ENCODE measurements around the gene MARK1. TPM values are rescaled to one million over a fixed set of nuclear protein-coding genes. Genes with fewer than 3 reads are reported as not detected.

Gene MARK1
- total and polyA plus RNA-seq, 2 donors (not counting 1 experiment from before 2014, with no cell fraction given) = 0.52 to 3.8 TPM

DNA sequence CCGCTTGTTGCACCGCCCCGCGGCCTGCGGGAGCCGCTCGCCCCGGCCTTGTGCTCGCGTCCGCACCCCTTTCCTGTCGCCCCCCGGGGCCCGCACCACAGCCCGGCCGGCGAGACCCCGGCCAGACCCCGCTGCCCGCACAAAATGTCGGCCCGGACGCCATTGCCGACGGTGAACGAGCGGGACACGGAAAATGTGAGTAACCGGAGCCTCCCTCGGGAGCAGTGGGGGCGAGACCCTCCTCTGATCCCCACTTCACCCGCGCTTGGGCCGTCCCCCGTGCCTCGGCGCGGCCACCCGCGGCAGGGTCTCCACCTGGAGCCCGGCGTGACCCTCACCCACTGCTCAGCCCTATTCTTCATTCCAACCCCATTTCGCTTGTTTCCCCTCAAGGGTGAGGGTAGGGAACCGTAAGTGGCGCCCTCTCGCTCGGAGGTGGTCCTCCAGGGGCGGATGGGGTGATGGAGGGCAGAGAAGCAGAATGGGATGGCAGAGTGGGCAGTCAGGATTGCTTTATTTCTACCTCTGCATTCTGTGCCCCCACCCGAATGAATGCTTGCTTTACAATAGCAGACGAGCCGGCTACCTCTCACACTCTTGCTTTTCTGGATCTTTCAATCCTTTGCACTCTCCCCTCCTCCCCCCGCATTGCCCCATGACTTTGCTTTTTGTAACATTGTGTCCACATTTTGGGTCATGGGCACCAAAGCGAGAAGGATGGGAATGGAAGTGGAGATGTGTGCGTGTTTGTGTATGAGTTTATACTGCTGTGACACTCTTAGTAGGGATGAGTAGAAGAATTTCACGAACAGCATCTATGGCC is 954 bp downstream of the MARK1 start:
- Histone ChIP-seq H4K20me1 (ENCODE audit: control insufficient read depth, insufficient read depth, low read length, poor library complexity, severe bottlenecking) (no peaks in the 10 kb centered on the region), H3K27me3 (replicated peaks in 1 of 4; ENCODE audit: control extremely low read depth in 1 of 4, control insufficient read depth in 3 of 4, insufficient read depth in 4 of 4, low read length in 3 of 4) (peaks cover 0 to 49% (median 28%) of the 10 kb centered on the region in 4 experiments), H3K4me1 (ENCODE audit: control insufficient read depth in 2 of 2, insufficient read depth in 2 of 2, low read length in 2 of 2) (peaks cover 17 to 21% of the 10 kb centered on the region in 2 donors), H3K36me3 (replicated peaks in 1 of 2; ENCODE audit: control extremely low read depth in 1 of 2, control insufficient read depth in 1 of 2, extremely low read depth in 1 of 2, insufficient read depth in 2 of 2, low read length in 1 of 2) (no peaks in the 10 kb centered on the region), H3K9ac (ENCODE audit: low read length) (peak overlapping the region; percentile 69), H3K4me2 (replicated peaks; ENCODE audit: low read depth, low read length, poor library complexity, severe bottlenecking) (peak overlapping the region; percentile 82), H2AFZ (ENCODE audit: insufficient read depth, low read depth, low read length, poor library complexity, severe bottlenecking) (peak overlapping the region; percentile 72), H3K79me2 (ENCODE audit: control insufficient read depth, insufficient read depth, low read length) (no peaks in the 10 kb centered on the region), H3K4me3 (ENCODE audit: control extremely low read depth in 1 of 5, extremely low read depth in 1 of 5, insufficient read depth in 1 of 5, low read depth in 2 of 5, low read length in 4 of 5) (peak overlapping the region in 4 of 5 experiments; percentile 39 to 70 (median 56)), H3K9me3 (ENCODE audit: control extremely low read depth in 1 of 3, control insufficient read depth in 2 of 3, insufficient read depth in 1 of 3, low read length in 2 of 3) (peaks cover 0 to 6% (median 0%) of the 10 kb centered on the region in 3 donors), H3K27ac (ENCODE audit: low read length in 2 of 2) (peak overlapping the region in 1 of 2 donors; percentile 48)
- WGBS (ENCODE audit: insufficient coverage) = 3% methylated on average over 36 of the region's 55 CpGs
- Mint-ChIP-seq H3K4me3 (peak overlapping the region; percentile 80), H3K9me3 (ENCODE audit: insufficient read depth) (peaks cover 6% of the 10 kb centered on the region), H3K27me3 (peaks cover 41% of the 10 kb centered on the region), H3K27ac (peak overlapping the region; percentile 60), H3K4me1 (peaks cover 23% of the 10 kb centered on the region)
- CTCF ChIA-PET = no interaction called here
- POLR2A ChIA-PET = no interaction called here
- DNase-seq = no peak
- peak; percentile 15 for ATAC-seq (ENCODE audit: low read depth)
- TF ChIP-seq EZH2 (IDR thresholded peaks at IDR 0.05; ENCODE audit: borderline replicate concordance, insufficient read depth, low read depth, low read length, poor library complexity, severe bottlenecking) (no peak), CTCF (IDR thresholded peaks at IDR 0.05) (no peak)
- intact Hi-C loops (cut with micrococcal nuclease) = loop anchor here (5.0 kb wide), 3 partner anchors 248 to 542 kb away; no protein-coding TSS in a partner anchor

GRCh38 chr1:220529521-220530020 is 1.6 kb downstream of the MARK1 start:
- Mint-ChIP-seq H3K27me3 (peaks cover 34% of the 10 kb centered on the region), H3K4me3 (peak overlapping the region; percentile 80), H3K9me3 (ENCODE audit: insufficient read depth) (peaks cover 10% of the 10 kb centered on the region), H3K27ac (peak overlapping the region; percentile 60), H3K4me1 (peaks cover 23% of the 10 kb centered on the region)
- Histone ChIP-seq H3K36me3 (replicated peaks in 1 of 2; ENCODE audit: control extremely low read depth in 1 of 2, control insufficient read depth in 1 of 2, extremely low read depth in 1 of 2, insufficient read depth in 2 of 2, low read length in 1 of 2) (no peaks in the 10 kb centered on the region), H4K20me1 (ENCODE audit: control insufficient read depth, insufficient read depth, low read length, poor library complexity, severe bottlenecking) (no peaks in the 10 kb centered on the region), H2AFZ (ENCODE audit: insufficient read depth, low read depth, low read length, poor library complexity, severe bottlenecking) (peak overlapping the region; percentile 72), H3K9ac (ENCODE audit: low read length) (peak overlapping the region; percentile 69), H3K4me2 (replicated peaks; ENCODE audit: low read depth, low read length, poor library complexity, severe bottlenecking) (peak overlapping the region; percentile 82), H3K4me3 (ENCODE audit: control extremely low read depth in 1 of 5, extremely low read depth in 1 of 5, insufficient read depth in 1 of 5, low read depth in 2 of 5, low read length in 4 of 5) (no peak overlapping the region), H3K27me3 (replicated peaks in 1 of 4; ENCODE audit: control extremely low read depth in 1 of 4, control insufficient read depth in 3 of 4, insufficient read depth in 4 of 4, low read length in 3 of 4) (peaks cover 0 to 49% (median 28%) of the 10 kb centered on the region in 4 experiments), H3K27ac (ENCODE audit: low read length in 2 of 2) (no peak overlapping the region), H3K4me1 (ENCODE audit: control insufficient read depth in 2 of 2, insufficient read depth in 2 of 2, low read length in 2 of 2) (peaks cover 17 to 21% of the 10 kb centered on the region in 2 donors), H3K9me3 (ENCODE audit: control extremely low read depth in 1 of 3, control insufficient read depth in 2 of 3, insufficient read depth in 1 of 3, low read length in 2 of 3) (peaks cover 0 to 6% (median 0%) of the 10 kb centered on the region in 3 donors), H3K79me2 (ENCODE audit: control insufficient read depth, insufficient read depth, low read length) (no peaks in the 10 kb centered on the region)
- TF ChIP-seq CTCF (IDR thresholded peaks at IDR 0.05) (no peak), EZH2 (IDR thresholded peaks at IDR 0.05; ENCODE audit: borderline replicate concordance, insufficient read depth, low read depth, low read length, poor library complexity, severe bottlenecking) (no peak)
- ChIA-PET POLR2A (no interaction called here), CTCF (no interaction called here)
- 53% methylated on average over 2 of the region's 6 CpGs for WGBS (ENCODE audit: insufficient coverage)
- ATAC-seq (ENCODE audit: low read depth) = no peak
- no peak for DNase-seq
- intact Hi-C loops (cut with micrococcal nuclease) = loop anchor here (5.0 kb wide), 3 partner anchors 248 to 542 kb away; no protein-coding TSS in a partner anchor

Data from B cell (primary cell).